ENCODE results near the gene REPS1.

Gene REPS1

GRCh38 chr6:138979365-138979764, 8.7 kb downstream of the REPS1 start:
- H3F3A ChIP-seq (ENCODE audit: control insufficient read depth, insufficient read depth) = no peaks in the 10 kb centered on the region
- H3K4me1 ChIP-seq (ENCODE audit: control insufficient read depth, low read length) = peaks cover 29% of the 10 kb centered on the region
- H3K79me2 ChIP-seq (ENCODE audit: control insufficient read depth, low read length) = peaks cover 99% of the 10 kb centered on the region
- H3K4me3 ChIP-seq (ENCODE audit: low read length) = no peak overlapping the region
- H3K27ac ChIP-seq (ENCODE audit: low read depth, low read length) = no peak overlapping the region
- H3K27me3 ChIP-seq (ENCODE audit: control insufficient read depth, low read length) = no peaks in the 10 kb centered on the region
- no peaks in the 10 kb centered on the region for H3K9me2 ChIP-seq (replicated peaks; ENCODE audit: control insufficient read depth, low read length)
- peaks cover 17% of the 10 kb centered on the region; the same call in 1 of the 2 replicates for H4K20me1 ChIP-seq (ENCODE audit: control insufficient read depth, insufficient read depth, low read depth, low read length)
- TF ChIP-seq CTCF (IDR thresholded peaks at IDR 0.05; ENCODE audit: low read depth, low read length, poor library complexity, severe bottlenecking) = no peak
- no peak overlapping the region for H3K4me2 ChIP-seq (ENCODE audit: low read length)
- H3K9me3 ChIP-seq (ENCODE audit: control insufficient read depth, insufficient read depth, low read length) = no peaks in the 10 kb centered on the region
- no peaks in the 10 kb centered on the region for H3K36me3 ChIP-seq (ENCODE audit: control insufficient read depth, low read length)

GRCh38 chr6:138978229-138978628, 9.8 kb downstream of the REPS1 start:
- H3K79me2 ChIP-seq (ENCODE audit: control insufficient read depth, low read length) = peaks cover 99% of the 10 kb centered on the region
- H3K4me3 ChIP-seq (ENCODE audit: low read length) = no peak overlapping the region
- H3K36me3 ChIP-seq (ENCODE audit: control insufficient read depth, low read length) = no peaks in the 10 kb centered on the region
- TF ChIP-seq EZH2phosphoT487 (IDR thresholded peaks at IDR 0.05; ENCODE audit: borderline replicate concordance, low read length) (no peak), CTCF (IDR thresholded peaks at IDR 0.05; ENCODE audit: low read depth, low read length, poor library complexity, severe bottlenecking) (no peak)
- no peaks in the 10 kb centered on the region for H3F3A ChIP-seq (ENCODE audit: control insufficient read depth, insufficient read depth)
- H3K4me2 ChIP-seq (ENCODE audit: low read length) = no peak overlapping the region
- peaks cover 29% of the 10 kb centered on the region for H3K4me1 ChIP-seq (ENCODE audit: control insufficient read depth, low read length)
- H4K20me1 ChIP-seq (ENCODE audit: control insufficient read depth, insufficient read depth, low read depth, low read length) = peaks cover 17% of the 10 kb centered on the region; the same call in 1 of the 2 replicates
- H3K27me3 ChIP-seq (ENCODE audit: control insufficient read depth, low read length) = no peaks in the 10 kb centered on the region
- no peaks in the 10 kb centered on the region for H3K9me2 ChIP-seq (replicated peaks; ENCODE audit: control insufficient read depth, low read length)
- H3K9me3 ChIP-seq (ENCODE audit: control insufficient read depth, insufficient read depth, low read length) = no peaks in the 10 kb centered on the region
- no peak overlapping the region for H3K27ac ChIP-seq (ENCODE audit: low read depth, low read length)

- TF ChIP-seq CTCF (IDR thresholded peaks at IDR 0.05; ENCODE audit: low read depth, low read length, poor library complexity, severe bottlenecking) (no peak), EZH2phosphoT487 (IDR thresholded peaks at IDR 0.05; ENCODE audit: borderline replicate concordance, low read length) (no peak)
- peaks cover 29% of the 10 kb centered on the region for H3K4me1 ChIP-seq (ENCODE audit: control insufficient read depth, low read length)
- H3K4me2 ChIP-seq (ENCODE audit: low read length) = no peak overlapping the region
- no peaks in the 10 kb centered on the region for H3K27me3 ChIP-seq (ENCODE audit: control insufficient read depth, low read length)
- H3K4me3 ChIP-seq (ENCODE audit: low read length) = no peak overlapping the region
- H3K9me2 ChIP-seq (replicated peaks; ENCODE audit: control insufficient read depth, low read length) = no peaks in the 10 kb centered on the region
- H3K79me2 ChIP-seq (ENCODE audit: control insufficient read depth, low read length) = peaks cover 100% of the 10 kb centered on the region
- H3K27ac ChIP-seq (ENCODE audit: low read depth, low read length) = no peak overlapping the region
- no peaks in the 10 kb centered on the region for H3F3A ChIP-seq (ENCODE audit: control insufficient read depth, insufficient read depth)
- no peaks in the 10 kb centered on the region for H3K9me3 ChIP-seq (ENCODE audit: control insufficient read depth, insufficient read depth, low read length)
- peaks cover 14% of the 10 kb centered on the region for H4K20me1 ChIP-seq (ENCODE audit: control insufficient read depth, insufficient read depth, low read depth, low read length)
- no peaks in the 10 kb centered on the region for H3K36me3 ChIP-seq (ENCODE audit: control insufficient read depth, low read length)
Observed at GRCh38 chr6:138977646-138978167, 10.3 kb downstream of the REPS1 start.

Data from DOHH2 (cell line).